Activated CD8-positive, alpha-beta memory T cell treated with anti-CD3 and anti-CD28 coated beads for 48 hours (primary cell): ENCODE data around the gene PABPC4L.
"Not testable (repeated sequence)": the region's sequence is repeated elsewhere in the genome, so short reads cannot be mapped to it uniquely, and the experiment has no call there.

Source experiments
- DNase-seq, 3 experiments: peaks; one replicate each; pipeline ENCODE4 v3.0.0-alpha.2; 2020; ENCODE audit warnings: low read depth in 2 of 3, low spot score in 2 of 3

Gene PABPC4L

GRCh38 chr4:134201216-134202161 is at the start of gene PABPC4L:
PABPC4L (minus strand) TSS chr4:134201789; CDS start chr4:134201019, 770 bp downstream.
- DNase-seq: no peak

DNA sequence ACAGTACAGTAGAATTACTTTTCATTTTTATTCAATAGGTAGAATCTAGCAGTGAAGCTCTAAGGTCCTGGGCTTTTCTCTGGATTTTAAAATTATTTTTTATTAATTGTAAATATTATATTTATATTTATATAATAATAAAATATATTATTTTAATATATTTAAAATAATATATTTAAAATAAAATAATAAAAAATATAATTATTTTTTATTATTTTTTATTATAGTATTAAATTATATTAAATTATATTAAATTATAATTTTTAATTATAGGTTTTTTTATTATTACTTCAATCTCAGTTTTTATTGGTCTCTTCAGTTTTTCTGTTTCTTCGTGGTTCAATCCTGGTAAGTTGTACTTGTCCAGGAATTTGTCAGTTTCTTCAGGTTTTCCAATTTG is 49.7 kb upstream of the PABPC4L start:
- DNase-seq: no peak

- no peak for DNase-seq
These were observed 42.4 kb upstream of the PABPC4L start for GRCh38 chr4:134243742-134244713.

GRCh38 chr4:134219043-134219442 is 17.5 kb upstream of the PABPC4L start:
- no peak for DNase-seq

- no peak for DNase-seq
These were observed 14.8 kb upstream of the PABPC4L start for GRCh38 chr4:134216411-134216810.

- DNase-seq: no peak
These were observed 14.2 kb upstream of the PABPC4L start for GRCh38 chr4:134215620-134216344.

- DNase-seq: not testable (repeated sequence)
These were observed 6.4 kb upstream of the PABPC4L start for GRCh38 chr4:134207955-134208354.

- DNase-seq: no peak
These were observed 772 bp upstream of the PABPC4L start for GRCh38 chr4:134202166-134202956.

- no peak for DNase-seq
These were observed 776 bp downstream of the PABPC4L start for GRCh38 chr4:134200811-134201215.

GRCh38 chr4:134189949-134190348 is 11.6 kb downstream of the PABPC4L start:
- DNase-seq: no peak

DNA sequence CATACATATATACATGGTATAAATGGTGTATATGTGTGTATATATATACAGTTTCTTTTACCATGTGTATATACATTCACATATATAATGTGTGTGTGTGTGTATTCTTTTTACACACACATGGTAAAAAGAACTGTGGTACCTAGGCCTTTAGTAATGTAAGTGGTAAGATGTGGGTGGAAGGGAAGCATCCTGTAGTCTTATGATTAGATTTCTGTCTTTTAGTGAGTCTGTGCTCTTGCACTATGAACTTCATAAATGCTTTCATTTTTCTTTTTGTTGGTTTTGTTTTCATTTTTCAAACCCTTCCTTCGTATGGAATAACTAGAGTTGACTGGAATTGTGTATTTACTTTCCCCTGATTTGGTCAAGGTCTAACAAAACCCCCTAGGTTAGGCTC is 12.1 kb downstream of the PABPC4L start:
- DNase-seq: no peak

GRCh38 chr4:134178706-134179105 is 22.9 kb downstream of the PABPC4L start:
- no peak for DNase-seq

GRCh38 chr4:134174271-134174670 is 27.3 kb downstream of the PABPC4L start:
- DNase-seq: no peak

- no peak for DNase-seq
These were observed 41.4 kb downstream of the PABPC4L start for GRCh38 chr4:134160211-134160610.

DNA sequence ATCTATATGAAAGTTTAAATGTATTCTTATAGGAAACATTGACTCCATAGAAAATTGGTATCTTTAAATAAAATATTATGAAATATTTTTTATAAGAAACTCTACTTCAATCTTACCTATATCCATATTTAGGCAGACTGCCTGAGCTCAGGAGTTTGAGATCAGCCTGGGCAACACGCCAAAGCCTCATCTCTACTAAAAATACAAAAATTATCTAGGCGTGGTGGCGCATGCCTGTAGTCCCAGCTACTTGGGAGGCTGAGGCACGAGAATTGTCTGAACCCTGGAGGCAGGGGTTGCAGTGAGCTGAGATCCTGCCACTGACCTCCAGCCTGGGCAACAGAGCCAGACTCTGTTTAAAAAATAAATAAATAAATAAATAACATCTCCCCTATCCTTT is 47.5 kb downstream of the PABPC4L start:
- DNase-seq: no peak

GRCh38 chr4:134147941-134148340 is 53.6 kb downstream of the PABPC4L start:
- DNase-seq: no peak
